HL-60 (cell line): Measurements from ENCODE around the gene DDX55.

Source experiments
- DNase-seq, 2 experiments: peaks; one replicate each; pipeline ENCODE4 v3.0.0-alpha.2; 2010 to 2020; ENCODE audit warnings: low read depth in 1 of 2, low spot score in 1 of 2
- H3K27ac ChIP-seq: fragments of 250-450 bp; sonication (Bioruptor Pico); replicated peaks from 2 replicates; pipeline ENCODE4 v1.5.1; 2020; ENCODE audit warnings: mild to moderate bottlenecking, moderate library complexity
- H3K27me3 ChIP-seq: fragments of 250-450 bp; sonication (Bioruptor Pico); 2 replicates; pipeline ENCODE4 v1.5.1; 2021; ENCODE audit warnings: mild to moderate bottlenecking, moderate library complexity; ENCODE audit not compliant: insufficient read depth, poor library complexity, severe bottlenecking
- H3K4me3 ChIP-seq: replicated peaks from 2 replicates; pipeline ENCODE4 v1.5.1; 2011; ENCODE audit warnings: mild to moderate bottlenecking, control low read depth, low read length; ENCODE audit not compliant: insufficient read depth
- GABPA ChIP-seq: IDR thresholded peaks from 2 replicates; pipeline ENCODE4 v1.6.1; 2012; ENCODE audit warnings: low read depth
- POLR2AphosphoS5 ChIP-seq: IDR thresholded peaks from 2 replicates; pipeline ENCODE4 v1.6.1; 2012; ENCODE audit warnings: low read depth
- SPI1 ChIP-seq: IDR thresholded peaks from 2 replicates; pipeline ENCODE4 v1.6.1; 2012; ENCODE audit warnings: low read depth, mild to moderate bottlenecking, borderline replicate concordance
- TF ChIP-seq, protein P1 (sequence below): IDR thresholded peaks from 2 replicates; pipeline ENCODE4 v1.6.1; 2012; ENCODE audit warnings: low read depth; ENCODE audit not compliant: insufficient replicate concordance
- TF ChIP-seq, protein P2 (sequence below): IDR thresholded peaks from one replicate; pipeline ENCODE4 v1.5.1; 2011; ENCODE audit warnings: low read length, control low read depth, inconsistent platforms; ENCODE audit not compliant: insufficient read depth

Gene DDX55

DNA sequence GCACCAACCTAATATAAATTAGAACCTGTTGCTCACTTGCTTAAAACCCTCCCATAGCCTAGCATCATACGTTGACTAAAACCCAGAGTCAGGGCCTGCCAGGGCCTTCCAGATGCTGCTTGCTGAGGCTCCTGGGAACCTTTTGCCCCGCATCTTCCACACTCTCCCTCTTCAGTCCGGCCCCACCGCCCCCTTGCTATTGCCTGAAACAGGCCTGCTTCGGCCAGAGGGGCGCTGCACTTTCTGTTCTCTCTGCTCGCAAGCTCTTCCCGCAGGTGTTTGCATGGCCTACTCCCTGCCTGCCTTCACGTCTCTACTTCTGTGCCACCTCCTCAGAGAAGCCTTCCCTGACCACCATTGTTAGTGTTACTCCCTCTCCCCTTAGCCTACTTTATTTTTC lies 55.3 kb downstream of the DDX55 start:
- no peaks in the 10 kb centered on the region for H3K27me3 ChIP-seq
- TF ChIP-seq, protein P1, sequence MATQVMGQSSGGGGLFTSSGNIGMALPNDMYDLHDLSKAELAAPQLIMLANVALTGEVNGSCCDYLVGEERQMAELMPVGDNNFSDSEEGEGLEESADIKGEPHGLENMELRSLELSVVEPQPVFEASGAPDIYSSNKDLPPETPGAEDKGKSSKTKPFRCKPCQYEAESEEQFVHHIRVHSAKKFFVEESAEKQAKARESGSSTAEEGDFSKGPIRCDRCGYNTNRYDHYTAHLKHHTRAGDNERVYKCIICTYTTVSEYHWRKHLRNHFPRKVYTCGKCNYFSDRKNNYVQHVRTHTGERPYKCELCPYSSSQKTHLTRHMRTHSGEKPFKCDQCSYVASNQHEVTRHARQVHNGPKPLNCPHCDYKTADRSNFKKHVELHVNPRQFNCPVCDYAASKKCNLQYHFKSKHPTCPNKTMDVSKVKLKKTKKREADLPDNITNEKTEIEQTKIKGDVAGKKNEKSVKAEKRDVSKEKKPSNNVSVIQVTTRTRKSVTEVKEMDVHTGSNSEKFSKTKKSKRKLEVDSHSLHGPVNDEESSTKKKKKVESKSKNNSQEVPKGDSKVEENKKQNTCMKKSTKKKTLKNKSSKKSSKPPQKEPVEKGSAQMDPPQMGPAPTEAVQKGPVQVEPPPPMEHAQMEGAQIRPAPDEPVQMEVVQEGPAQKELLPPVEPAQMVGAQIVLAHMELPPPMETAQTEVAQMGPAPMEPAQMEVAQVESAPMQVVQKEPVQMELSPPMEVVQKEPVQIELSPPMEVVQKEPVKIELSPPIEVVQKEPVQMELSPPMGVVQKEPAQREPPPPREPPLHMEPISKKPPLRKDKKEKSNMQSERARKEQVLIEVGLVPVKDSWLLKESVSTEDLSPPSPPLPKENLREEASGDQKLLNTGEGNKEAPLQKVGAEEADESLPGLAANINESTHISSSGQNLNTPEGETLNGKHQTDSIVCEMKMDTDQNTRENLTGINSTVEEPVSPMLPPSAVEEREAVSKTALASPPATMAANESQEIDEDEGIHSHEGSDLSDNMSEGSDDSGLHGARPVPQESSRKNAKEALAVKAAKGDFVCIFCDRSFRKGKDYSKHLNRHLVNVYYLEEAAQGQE: no peak
- TF ChIP-seq POLR2AphosphoS5: no peak
- TF ChIP-seq, protein P2, sequence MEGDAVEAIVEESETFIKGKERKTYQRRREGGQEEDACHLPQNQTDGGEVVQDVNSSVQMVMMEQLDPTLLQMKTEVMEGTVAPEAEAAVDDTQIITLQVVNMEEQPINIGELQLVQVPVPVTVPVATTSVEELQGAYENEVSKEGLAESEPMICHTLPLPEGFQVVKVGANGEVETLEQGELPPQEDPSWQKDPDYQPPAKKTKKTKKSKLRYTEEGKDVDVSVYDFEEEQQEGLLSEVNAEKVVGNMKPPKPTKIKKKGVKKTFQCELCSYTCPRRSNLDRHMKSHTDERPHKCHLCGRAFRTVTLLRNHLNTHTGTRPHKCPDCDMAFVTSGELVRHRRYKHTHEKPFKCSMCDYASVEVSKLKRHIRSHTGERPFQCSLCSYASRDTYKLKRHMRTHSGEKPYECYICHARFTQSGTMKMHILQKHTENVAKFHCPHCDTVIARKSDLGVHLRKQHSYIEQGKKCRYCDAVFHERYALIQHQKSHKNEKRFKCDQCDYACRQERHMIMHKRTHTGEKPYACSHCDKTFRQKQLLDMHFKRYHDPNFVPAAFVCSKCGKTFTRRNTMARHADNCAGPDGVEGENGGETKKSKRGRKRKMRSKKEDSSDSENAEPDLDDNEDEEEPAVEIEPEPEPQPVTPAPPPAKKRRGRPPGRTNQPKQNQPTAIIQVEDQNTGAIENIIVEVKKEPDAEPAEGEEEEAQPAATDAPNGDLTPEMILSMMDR: no peak
- no peak overlapping the region for H3K27ac ChIP-seq
- no peak for DNase-seq
- H3K4me3 ChIP-seq: no peak overlapping the region

DNA sequence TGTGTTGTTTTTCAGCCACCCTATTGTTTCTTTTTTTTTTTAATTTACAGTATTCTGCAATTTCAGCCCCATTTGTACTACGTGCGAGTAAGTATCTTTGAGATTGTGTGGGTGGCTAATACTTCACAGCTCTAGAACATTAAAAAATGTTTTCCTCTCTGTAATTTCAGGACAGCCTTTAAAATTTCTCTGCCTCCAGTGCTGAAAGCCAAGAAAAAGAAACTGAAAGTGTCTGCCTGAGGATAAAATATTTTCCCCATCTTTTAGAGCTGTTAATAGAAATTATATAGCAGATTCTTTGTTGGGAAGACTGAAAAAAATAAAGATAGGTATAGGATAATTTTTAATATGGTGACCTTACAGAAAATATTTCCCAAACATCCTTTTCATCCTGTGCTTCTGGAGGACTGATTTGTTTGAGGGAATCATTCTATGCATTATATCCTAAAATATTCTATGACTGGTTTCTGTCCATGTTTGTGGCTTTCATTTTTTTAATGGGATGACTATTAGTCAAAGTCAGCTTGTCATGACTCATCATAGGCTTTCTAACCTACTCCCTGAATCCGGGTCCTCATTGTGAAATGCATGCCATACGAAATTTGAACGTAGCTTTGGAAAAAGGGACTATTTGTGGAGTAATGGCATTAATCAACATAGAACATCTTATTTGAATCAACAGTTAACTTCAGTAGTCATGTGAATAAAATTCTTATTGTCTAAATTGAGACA lies 58.3 kb downstream of the DDX55 start:
- no peak overlapping the region for H3K27ac ChIP-seq
- H3K4me3 ChIP-seq: no peak overlapping the region
- TF ChIP-seq, protein P1: no peak
- TF ChIP-seq POLR2AphosphoS5 (no peak), SPI1 (no peak), GABPA (no peak)
- TF ChIP-seq, protein P2: no peak
- no peak for DNase-seq
- H3K27me3 ChIP-seq: no peaks in the 10 kb centered on the region

DNA sequence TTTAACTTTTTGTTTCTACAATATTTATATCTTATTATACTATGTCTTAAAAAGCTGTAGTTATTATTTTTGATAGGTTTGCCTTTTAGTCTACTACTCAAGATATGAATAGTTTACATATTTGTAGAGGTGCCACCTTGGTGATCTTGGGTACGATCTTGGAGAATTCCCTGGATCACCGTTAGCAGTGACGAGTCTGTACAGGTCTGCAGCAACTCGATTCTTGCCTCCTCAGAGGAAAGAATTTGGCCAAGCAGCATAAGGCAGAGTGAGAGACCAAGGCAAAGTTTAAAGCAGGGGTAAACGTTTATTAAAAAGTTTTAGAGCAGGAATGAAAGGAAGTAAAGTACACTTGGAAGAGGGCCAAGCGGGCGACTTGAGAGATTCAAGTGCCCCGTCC lies 65.9 kb downstream of the DDX55 start:
- no peaks in the 10 kb centered on the region for H3K27me3 ChIP-seq
- H3K27ac ChIP-seq: no peak overlapping the region
- no peak for DNase-seq
- no peak overlapping the region for H3K4me3 ChIP-seq
- TF ChIP-seq POLR2AphosphoS5 (no peak), SPI1 (no peak), GABPA (no peak)
- TF ChIP-seq, protein P2: no peak
- TF ChIP-seq, protein P1: no peak
